GM06990 (cell line): ENCODE measurements around the gene DIABLO.

Source experiments
- DNase-seq: peaks from one replicate; pipeline ENCODE4 v3.0.0-alpha.2; 2011; ENCODE audit not compliant: insufficient read length; ENCODE audit errors: extremely low read depth
- H3K27me3 ChIP-seq: replicated peaks from 2 replicates; pipeline ENCODE4 v1.6.0; 2011; ENCODE audit warnings: low read length; ENCODE audit not compliant: control insufficient read depth, insufficient read depth
- H3K36me3 ChIP-seq: 2 replicates; pipeline ENCODE4 v1.5.1; 2011; ENCODE audit warnings: low read length; ENCODE audit not compliant: control insufficient read depth, insufficient read depth
- H3K4me3 ChIP-seq: replicated peaks from 2 replicates; pipeline ENCODE4 v1.5.1; 2011; ENCODE audit warnings: low read depth, mild to moderate bottlenecking, control low read depth, low read length
- TF ChIP-seq, protein P1 (sequence below): IDR thresholded peaks from 2 replicates; pipeline ENCODE4 v1.5.1; 2011; ENCODE audit warnings: low read length, control low read depth, mild to moderate bottlenecking, inconsistent platforms; ENCODE audit not compliant: insufficient read depth, poor library complexity, severe bottlenecking

The DIABLO gene

DNA sequence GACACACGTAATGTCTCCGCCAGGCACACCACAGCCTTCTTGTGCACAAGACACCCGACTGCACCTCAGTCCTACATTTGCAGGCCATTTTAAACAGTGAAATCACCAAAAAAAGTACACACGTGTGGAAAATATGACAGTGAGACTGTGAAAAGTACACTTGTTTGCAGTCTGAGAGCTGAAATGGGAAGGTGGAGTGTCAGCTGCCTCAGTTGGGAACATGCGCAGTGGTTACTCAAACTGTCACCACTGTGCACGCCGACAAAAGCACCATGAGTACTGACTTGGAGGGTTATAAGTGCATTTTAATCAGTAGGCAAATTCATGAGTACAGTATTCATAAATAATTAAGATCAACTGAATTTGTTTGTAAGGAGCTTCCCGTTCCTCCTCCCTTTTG, 24.7 kb upstream of the DIABLO start:
- TF ChIP-seq, protein P1, sequence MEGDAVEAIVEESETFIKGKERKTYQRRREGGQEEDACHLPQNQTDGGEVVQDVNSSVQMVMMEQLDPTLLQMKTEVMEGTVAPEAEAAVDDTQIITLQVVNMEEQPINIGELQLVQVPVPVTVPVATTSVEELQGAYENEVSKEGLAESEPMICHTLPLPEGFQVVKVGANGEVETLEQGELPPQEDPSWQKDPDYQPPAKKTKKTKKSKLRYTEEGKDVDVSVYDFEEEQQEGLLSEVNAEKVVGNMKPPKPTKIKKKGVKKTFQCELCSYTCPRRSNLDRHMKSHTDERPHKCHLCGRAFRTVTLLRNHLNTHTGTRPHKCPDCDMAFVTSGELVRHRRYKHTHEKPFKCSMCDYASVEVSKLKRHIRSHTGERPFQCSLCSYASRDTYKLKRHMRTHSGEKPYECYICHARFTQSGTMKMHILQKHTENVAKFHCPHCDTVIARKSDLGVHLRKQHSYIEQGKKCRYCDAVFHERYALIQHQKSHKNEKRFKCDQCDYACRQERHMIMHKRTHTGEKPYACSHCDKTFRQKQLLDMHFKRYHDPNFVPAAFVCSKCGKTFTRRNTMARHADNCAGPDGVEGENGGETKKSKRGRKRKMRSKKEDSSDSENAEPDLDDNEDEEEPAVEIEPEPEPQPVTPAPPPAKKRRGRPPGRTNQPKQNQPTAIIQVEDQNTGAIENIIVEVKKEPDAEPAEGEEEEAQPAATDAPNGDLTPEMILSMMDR, result no peak
- Histone ChIP-seq H3K27me3 (no peaks in the 10 kb centered on the region), H3K4me3 (no peak overlapping the region), H3K36me3 (peaks cover 6% of the 10 kb centered on the region; the same call in 1 of the 2 replicates)
- DNase-seq, result no peak

DNA sequence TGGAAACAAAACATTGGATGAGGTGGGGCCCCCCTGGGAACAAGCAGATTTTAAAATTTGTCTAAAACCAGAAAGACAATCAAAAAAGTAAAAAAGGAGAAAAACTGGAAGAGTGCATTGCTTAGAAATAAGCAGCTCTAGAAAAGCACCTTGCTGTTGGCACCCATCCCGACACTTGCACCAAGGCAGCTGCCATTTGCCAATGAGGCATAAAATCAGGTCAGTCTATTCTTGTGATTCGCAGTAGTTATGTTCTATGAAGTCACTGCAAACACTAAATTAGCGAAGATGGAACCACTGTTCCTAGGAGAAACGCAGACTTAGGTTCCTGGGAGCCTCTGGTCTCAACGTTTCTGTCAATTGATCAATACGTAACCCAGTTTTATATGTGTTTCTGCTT, 24.2 kb upstream of the DIABLO start:
- TF ChIP-seq, protein P1, result no peak
- no peak overlapping the region for H3K4me3 ChIP-seq
- H3K27me3 ChIP-seq, result no peaks in the 10 kb centered on the region
- peaks cover 6% of the 10 kb centered on the region; the same call in 1 of the 2 replicates for H3K36me3 ChIP-seq
- no peak for DNase-seq

DNA sequence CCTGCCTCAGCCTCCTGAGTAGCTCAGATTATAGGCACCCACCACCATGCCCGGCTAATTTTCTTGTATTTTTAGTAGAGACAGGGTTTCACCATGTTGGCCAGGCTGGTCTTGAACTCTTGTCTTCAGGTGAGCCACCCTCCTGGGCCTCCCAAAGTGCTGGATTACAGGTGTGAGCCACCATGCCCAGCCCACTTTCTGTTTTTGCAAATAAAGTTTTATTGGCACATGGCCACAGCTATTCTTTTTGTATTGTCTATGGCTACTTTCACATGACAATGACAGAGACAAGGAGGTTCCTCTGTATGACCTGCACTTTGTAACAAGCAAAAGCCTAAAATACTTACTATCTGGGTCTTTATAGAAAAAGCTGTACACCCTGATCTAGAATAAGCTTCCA, 19.7 kb upstream of the DIABLO start:
- H3K36me3 ChIP-seq, result peaks cover 8% of the 10 kb centered on the region; the same call in 1 of the 2 replicates
- TF ChIP-seq, protein P1, result no peak
- H3K4me3 ChIP-seq, result no peak overlapping the region
- no peaks in the 10 kb centered on the region for H3K27me3 ChIP-seq
- no peak for DNase-seq

DNA sequence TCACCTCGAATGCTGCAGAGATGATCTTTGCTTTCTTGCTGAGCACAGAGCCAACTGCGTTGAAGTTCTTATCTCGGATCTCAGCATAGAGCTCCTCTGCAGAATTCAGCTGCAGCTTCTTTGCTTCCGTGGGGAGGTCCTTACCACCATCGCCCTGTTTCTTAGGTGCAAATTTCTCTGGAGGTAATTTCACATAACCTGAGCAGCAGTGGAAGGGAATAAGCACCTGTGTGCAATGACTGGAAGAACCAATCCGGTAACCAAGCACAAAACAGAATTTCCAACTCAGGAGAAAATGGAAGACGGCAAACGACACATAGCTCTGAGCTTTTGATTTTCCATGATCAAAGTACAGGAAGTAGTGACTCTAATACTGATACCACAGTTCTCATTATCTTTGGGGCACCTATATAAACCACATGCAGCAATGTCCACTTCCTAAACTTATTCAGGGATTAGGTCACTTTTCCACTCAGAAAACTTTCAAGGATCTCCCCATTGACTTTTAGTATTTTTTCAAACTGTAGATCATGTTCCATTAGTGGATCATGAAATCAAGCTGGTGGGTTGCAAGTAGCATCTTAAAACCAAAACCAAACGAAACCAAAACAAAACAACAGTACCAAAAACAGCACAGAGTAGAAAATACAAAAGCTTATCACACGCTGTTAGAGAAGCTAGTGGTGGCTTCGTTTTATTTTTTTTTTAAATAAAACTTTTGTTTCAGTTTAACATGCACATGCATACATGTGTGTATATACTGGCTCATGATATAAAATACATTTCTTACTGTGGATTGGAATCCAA, 18.9 kb upstream of the DIABLO start:
- Histone ChIP-seq H3K4me3 (no peak overlapping the region), H3K36me3 (peaks cover 6% of the 10 kb centered on the region; the same call in 1 of the 2 replicates), H3K27me3 (no peaks in the 10 kb centered on the region)
- DNase-seq, result no peak
- TF ChIP-seq, protein P1, result no peak

DNA sequence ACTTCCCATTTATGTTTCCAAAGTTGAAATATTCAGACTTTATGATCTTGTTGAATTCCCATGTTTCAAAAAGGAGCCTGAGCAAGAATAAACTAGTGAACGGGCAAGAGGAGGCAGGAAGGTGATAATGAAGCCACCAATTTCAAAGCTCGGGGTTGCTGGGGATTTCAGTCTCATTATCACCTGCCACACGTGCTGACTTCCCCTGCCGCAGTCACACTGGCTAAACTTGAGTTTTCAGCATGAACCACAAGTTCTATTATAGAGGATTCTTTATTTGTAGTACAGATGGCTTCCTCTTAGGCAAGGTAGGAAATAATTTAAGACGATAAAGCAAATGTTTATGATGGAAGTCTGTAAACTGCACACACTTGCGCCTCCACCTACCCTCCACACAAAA, 18.1 kb upstream of the DIABLO start:
- no peak overlapping the region for H3K4me3 ChIP-seq
- TF ChIP-seq, protein P1, result no peak
- no peak for DNase-seq
- H3K27me3 ChIP-seq, result no peaks in the 10 kb centered on the region
- H3K36me3 ChIP-seq, result peaks cover 5% of the 10 kb centered on the region; the same call in 1 of the 2 replicates

DNA sequence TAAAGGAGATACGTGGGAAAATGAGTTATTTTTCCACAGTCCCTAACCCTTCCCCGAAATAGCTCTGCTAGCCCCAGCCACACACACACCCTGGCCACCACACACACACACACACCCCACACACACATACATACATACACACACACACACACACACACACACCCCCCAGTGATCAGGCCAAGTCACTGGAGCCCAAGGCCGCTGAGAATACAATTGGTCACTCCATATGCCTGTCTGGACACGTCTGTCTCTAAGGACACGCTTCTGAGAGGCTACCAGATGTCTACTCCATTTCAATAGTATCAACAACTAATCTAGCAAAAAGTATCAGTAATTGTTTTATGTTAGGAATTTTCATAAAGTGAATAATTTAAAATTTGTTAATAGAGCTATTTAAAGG, 13.0 kb upstream of the DIABLO start:
- Histone ChIP-seq H3K36me3 (peaks cover 5% of the 10 kb centered on the region), H3K27me3 (no peaks in the 10 kb centered on the region), H3K4me3 (no peak overlapping the region)
- no peak for DNase-seq
- TF ChIP-seq, protein P1, result no peak
